ENCODE measurements around the gene NLRP14.

- no peak for TF ChIP-seq CTCF (IDR thresholded peaks at IDR 0.05; ENCODE audit: insufficient read depth, low read length)
- no peak for TF ChIP-seq POLR2AphosphoS5 (IDR thresholded peaks at IDR 0.05; ENCODE audit: low read depth)
Measured at GRCh38 chr11:7019500-7020182, 638 bp upstream of the NLRP14 start.
